Activated CD4-positive, alpha-beta memory T cell treated with anti-CD3 and anti-CD28 coated beads for 36 hours (primary cell): ENCODE data around the gene BIRC2. TPM values are rescaled to one million over a fixed set of nuclear protein-coding genes. Genes with fewer than 3 reads are reported as not detected.
A peak's percentile ranks its signal among the peaks of the same experiment; 100 is the strongest.

Experiments used
- CTCF ChIA-PET: fragments of 350-600 bp; sonication (Branson Sonifier 250); formaldehyde crosslinking; loops from one replicate; lab custom pipeline; 2021; ENCODE audit warnings: antibody characterized with exemption, inconsistent platforms; lab: Charles Lee
- POLR2A ChIA-PET: fragments of 350-600 bp; sonication (Branson Sonifier 250); formaldehyde crosslinking; loops from one replicate; lab custom pipeline; 2021; ENCODE audit warnings: antibody characterized with exemption; lab: Charles Lee
- DNase-seq: peaks from one replicate; pipeline ENCODE4 v3.0.0-alpha.2; 2020
- H3K27ac Mint-ChIP-seq: one replicate; pipeline ENCODE4 v1.8.0; 2021; ENCODE audit warnings: mixed read lengths
- H3K27me3 Mint-ChIP-seq: one replicate; pipeline ENCODE4 v1.8.0; 2021; ENCODE audit warnings: mixed read lengths
- H3K36me3 Mint-ChIP-seq: one replicate; pipeline ENCODE4 v1.8.0; 2021; ENCODE audit warnings: mixed read lengths
- H3K4me1 Mint-ChIP-seq: one replicate; pipeline ENCODE4 v1.8.0; 2021; ENCODE audit warnings: low read depth, mixed read lengths
- H3K4me3 Mint-ChIP-seq: one replicate; pipeline ENCODE4 v1.8.0; 2021; ENCODE audit warnings: mild to moderate bottlenecking, mixed read lengths
- H3K9me3 Mint-ChIP-seq: one replicate; pipeline ENCODE4 v1.8.0; 2021; ENCODE audit warnings: mixed read lengths
- intact Hi-C: fragments of 100-400 bp; cut with micrococcal nuclease; formaldehyde crosslinking; loops from one replicate; pipeline ENCODE4 v1.15.1; 2023
- total RNA-seq, 2 experiments: library from RNA; stranded (reverse); gene quantifications; one replicate each; pipeline ENCODE4 v1.2.3, GENCODE V29; 2021

BIRC2 gene
- total RNA-seq, 2 experiments from 2014 or later, result 33.7 to 34.3 TPM

- no peak for DNase-seq
- POLR2A ChIA-PET, result interaction anchor here (1.1 to 1.4 kb wide), 2 partner anchors 13 to 20 kb away, joined by 3 read pairs; no protein-coding TSS in a partner anchor
- no peaks in the 10 kb centered on the region for H3K9me3 Mint-ChIP-seq
- peaks cover 56% of the 10 kb centered on the region for H3K4me1 Mint-ChIP-seq
- H3K27me3 Mint-ChIP-seq, result no peaks in the 10 kb centered on the region
- CTCF ChIA-PET, result interaction anchor here (1.8 to 13.3 kb wide), 3 partner anchors 8 to 29 kb away, joined by 8 to 288 read pairs (median 10); no protein-coding TSS in a partner anchor
- intact Hi-C loops, result no loop called here
- H3K4me3 Mint-ChIP-seq, result peak overlapping the region; percentile 68
- peak overlapping the region; percentile 96 for H3K27ac Mint-ChIP-seq
- H3K36me3 Mint-ChIP-seq, result peaks cover 10% of the 10 kb centered on the region
These were observed 33.6 kb upstream of the BIRC2 start for GRCh38 chr11:102313238-102313940.

- ChIA-PET POLR2A (interaction anchor here (1.1 kb wide), 1 partner anchor 14 kb away, joined by 6 read pairs; no protein-coding TSS in a partner anchor), CTCF (interaction anchor here (0.7 to 13.3 kb wide), 5 partner anchors 9 to 27 kb away, joined by 3 to 288 read pairs (median 8); no protein-coding TSS in a partner anchor)
- Mint-ChIP-seq H3K9me3 (no peaks in the 10 kb centered on the region), H3K4me1 (peaks cover 51% of the 10 kb centered on the region), H3K27me3 (no peaks in the 10 kb centered on the region), H3K36me3 (peaks cover 22% of the 10 kb centered on the region), H3K4me3 (peak overlapping the region; percentile 24), H3K27ac (peak overlapping the region; percentile 88)
- no peak for DNase-seq
- intact Hi-C loops, result no loop called here
These were observed 32.2 kb upstream of the BIRC2 start for GRCh38 chr11:102314784-102315183.

- intact Hi-C loops, result no loop called here
- Mint-ChIP-seq H3K27ac (peak overlapping the region; percentile 100), H3K36me3 (peaks cover 36% of the 10 kb centered on the region), H3K9me3 (no peaks in the 10 kb centered on the region), H3K4me3 (peak overlapping the region; percentile 95), H3K27me3 (no peaks in the 10 kb centered on the region), H3K4me1 (peaks cover 52% of the 10 kb centered on the region)
- ChIA-PET CTCF (interaction anchor here (0.8 to 13.3 kb wide), 4 partner anchors 9 to 103 kb away, joined by 3 to 288 read pairs (median 6); no protein-coding TSS in a partner anchor), POLR2A (interaction anchor here (1.5 to 3.2 kb wide), 2 partner anchors 9 to 22 kb away, joined by 3 to 19 read pairs; no protein-coding TSS in a partner anchor)
- DNase-seq, result no peak
These were observed 30.6 kb upstream of the BIRC2 start for GRCh38 chr11:102316346-102316904.

- intact Hi-C loops, result loop anchor here (1.0 kb wide), 5 partner anchors 11 to 792 kb away; partner anchors contain the start of genes BIRC2 and DYNC2H1
- Mint-ChIP-seq H3K4me1 (peaks cover 56% of the 10 kb centered on the region), H3K4me3 (peak within 1 kb of the TSS; percentile 95), H3K27ac (peak within 1 kb of the TSS; percentile 100), H3K36me3 (peaks cover 44% of the 10 kb centered on the region), H3K9me3 (no peaks in the 10 kb centered on the region), H3K27me3 (no peaks in the 10 kb centered on the region)
- ChIA-PET POLR2A (interaction anchor here (1.2 to 3.2 kb wide), 4 partner anchors 10 to 159 kb away, joined by 3 to 19 read pairs (median 6); partner anchors contain the start of gene BIRC2), CTCF (interaction anchor here (1.2 to 13.3 kb wide), 4 partner anchors 11 to 179 kb away, joined by 4 to 288 read pairs (median 7); no protein-coding TSS in a partner anchor)
- peak; percentile 96 for DNase-seq
These were observed 29.8 kb upstream of the BIRC2 start, which contains the start of gene BIRC3 for GRCh38 chr11:102317099-102317767. TSS of gene BIRC3 (plus strand) at chr11:102317484. CDS start at chr11:102324510, 7,026 bp downstream.

GRCh38 chr11:102317768-102318103 is 29.3 kb upstream of the BIRC2 start:
- Mint-ChIP-seq H3K36me3 (peaks cover 49% of the 10 kb centered on the region), H3K4me1 (peaks cover 55% of the 10 kb centered on the region)
- intact Hi-C loops, result loop anchor here (1.0 kb wide), 7 partner anchors 11 to 792 kb away; partner anchors contain the start of genes BIRC2 and DYNC2H1

GRCh38 chr11:102318469-102318868 is 28.5 kb upstream of the BIRC2 start:
- ChIA-PET POLR2A (interaction anchor here (1.0 to 3.2 kb wide), 8 partner anchors 9 to 271 kb away, joined by 3 to 19 read pairs (median 6); partner anchors contain the start of gene BIRC2), CTCF (interaction anchor here (0.6 to 13.3 kb wide), 16 partner anchors 9 to 348 kb away, joined by 3 to 288 read pairs (median 5); no protein-coding TSS in a partner anchor)
- Mint-ChIP-seq H3K4me1 (peaks cover 55% of the 10 kb centered on the region), H3K27me3 (no peaks in the 10 kb centered on the region), H3K27ac (peak overlapping the region; percentile 100), H3K4me3 (peak overlapping the region; percentile 95), H3K36me3 (peaks cover 52% of the 10 kb centered on the region), H3K9me3 (no peaks in the 10 kb centered on the region)
- intact Hi-C loops, result loop anchor here (1.0 kb wide), 2 partner anchors 24 to 30 kb away; no protein-coding TSS in a partner anchor
- DNase-seq, result peak; percentile 83

More at GRCh38 chr11:102317768-102318103, 29.3 kb upstream of the BIRC2 start:
- H3K9me3 Mint-ChIP-seq, result no peaks in the 10 kb centered on the region
- peak overlapping the region; percentile 100 for H3K27ac Mint-ChIP-seq
- ChIA-PET CTCF (interaction anchor here (0.9 to 13.3 kb wide), 12 partner anchors 9 to 349 kb away, joined by 3 to 288 read pairs (median 7); no protein-coding TSS in a partner anchor), POLR2A (interaction anchor here (0.5 to 3.2 kb wide), 8 partner anchors 9 to 272 kb away, joined by 3 to 19 read pairs (median 6); partner anchors contain the start of gene BIRC2)
- H3K27me3 Mint-ChIP-seq, result no peaks in the 10 kb centered on the region
- peak overlapping the region; percentile 95 for H3K4me3 Mint-ChIP-seq
- DNase-seq, result no peak

GRCh38 chr11:102319544-102319943 is 27.5 kb upstream of the BIRC2 start:
- DNase-seq, result no peak
- Mint-ChIP-seq H3K4me3 (peak overlapping the region; percentile 95), H3K36me3 (peaks cover 58% of the 10 kb centered on the region), H3K4me1 (peaks cover 53% of the 10 kb centered on the region), H3K9me3 (no peaks in the 10 kb centered on the region), H3K27me3 (no peaks in the 10 kb centered on the region), H3K27ac (peak overlapping the region; percentile 100)
- ChIA-PET CTCF (interaction anchor here (0.7 to 13.3 kb wide), 7 partner anchors 12 to 68 kb away, joined by 3 to 288 read pairs (median 6); no protein-coding TSS in a partner anchor), POLR2A (interaction anchor here (0.6 to 1.3 kb wide), 4 partner anchors 8 to 26 kb away, joined by 3 to 4 read pairs (median 3); no protein-coding TSS in a partner anchor)
- intact Hi-C loops, result no loop called here

- H3K27me3 Mint-ChIP-seq, result no peaks in the 10 kb centered on the region
- peaks cover 55% of the 10 kb centered on the region for H3K4me1 Mint-ChIP-seq
- H3K9me3 Mint-ChIP-seq, result no peaks in the 10 kb centered on the region
- H3K4me3 Mint-ChIP-seq, result peak overlapping the region; percentile 95
- intact Hi-C loops, result loop anchor here (10.0 kb wide), 1 partner anchor 405 kb away; the partner anchor contains the start of genes ANGPTL5 and CEP126
- no peak for DNase-seq
- ChIA-PET POLR2A (interaction anchor here (0.7 to 1.3 kb wide), 3 partner anchors 9 to 26 kb away, joined by 3 to 4 read pairs (median 3); no protein-coding TSS in a partner anchor), CTCF (interaction anchor here (1.2 to 13.3 kb wide), 5 partner anchors 12 to 28 kb away, joined by 5 to 288 read pairs (median 15); no protein-coding TSS in a partner anchor)
- H3K27ac Mint-ChIP-seq, result peak overlapping the region; percentile 100
- H3K36me3 Mint-ChIP-seq, result peaks cover 64% of the 10 kb centered on the region
These were observed 26.8 kb upstream of the BIRC2 start for GRCh38 chr11:102320188-102320587.

- Mint-ChIP-seq H3K36me3 (peaks cover 64% of the 10 kb centered on the region), H3K27me3 (no peaks in the 10 kb centered on the region), H3K4me1 (peaks cover 50% of the 10 kb centered on the region), H3K27ac (peak overlapping the region; percentile 100), H3K4me3 (peak overlapping the region; percentile 95), H3K9me3 (no peaks in the 10 kb centered on the region)
- ChIA-PET POLR2A (interaction anchor here (1.1 to 1.3 kb wide), 2 partner anchors 12 to 27 kb away, joined by 3 to 4 read pairs; no protein-coding TSS in a partner anchor), CTCF (interaction anchor here (1.2 to 13.3 kb wide), 4 partner anchors 15 to 29 kb away, joined by 5 to 288 read pairs (median 29); no protein-coding TSS in a partner anchor)
- no peak for DNase-seq
- intact Hi-C loops, result loop anchor here (10.0 kb wide), 1 partner anchor 406 kb away; the partner anchor contains the start of genes ANGPTL5 and CEP126
These were observed 26.3 kb upstream of the BIRC2 start for GRCh38 chr11:102320679-102321078.

GRCh38 chr11:102322560-102322959 is 24.5 kb upstream of the BIRC2 start:
- Mint-ChIP-seq H3K36me3 (peaks cover 70% of the 10 kb centered on the region), H3K27ac (peak overlapping the region; percentile 92), H3K4me3 (peak overlapping the region; percentile 65), H3K9me3 (no peaks in the 10 kb centered on the region), H3K4me1 (peaks cover 48% of the 10 kb centered on the region), H3K27me3 (no peaks in the 10 kb centered on the region)
- ChIA-PET CTCF (interaction anchor here (5.0 to 13.3 kb wide), 2 partner anchors 19 to 31 kb away, joined by 52 to 288 read pairs; no protein-coding TSS in a partner anchor), POLR2A (no interaction called here)
- intact Hi-C loops, result loop anchor here (10.0 kb wide), 1 partner anchor 408 kb away; the partner anchor contains the start of genes ANGPTL5 and CEP126
- no peak for DNase-seq
